OCI-LY1 (cell line): ENCODE results near the gene PTPN11.

Experiments
- EZH2 ChIP-seq: fragments of 200-600 bp; sonication (generic), shearing (Covaris generic); IDR thresholded peaks from 2 replicates; pipeline ENCODE4 v1.8.0; 2017; ENCODE audit warnings: borderline replicate concordance, mixed run types, mild to moderate bottlenecking, antibody characterized with exemption, low read length, moderate library complexity, mixed read lengths
- TF ChIP-seq, protein P1 (sequence below): fragments of 200-600 bp; sonication (generic), shearing (Covaris generic); IDR thresholded peaks from 2 replicates; pipeline ENCODE4 v1.5.1; 2017; ENCODE audit warnings: mild to moderate bottlenecking, antibody characterized with exemption, low read length, moderate library complexity, mixed read lengths

DNA sequence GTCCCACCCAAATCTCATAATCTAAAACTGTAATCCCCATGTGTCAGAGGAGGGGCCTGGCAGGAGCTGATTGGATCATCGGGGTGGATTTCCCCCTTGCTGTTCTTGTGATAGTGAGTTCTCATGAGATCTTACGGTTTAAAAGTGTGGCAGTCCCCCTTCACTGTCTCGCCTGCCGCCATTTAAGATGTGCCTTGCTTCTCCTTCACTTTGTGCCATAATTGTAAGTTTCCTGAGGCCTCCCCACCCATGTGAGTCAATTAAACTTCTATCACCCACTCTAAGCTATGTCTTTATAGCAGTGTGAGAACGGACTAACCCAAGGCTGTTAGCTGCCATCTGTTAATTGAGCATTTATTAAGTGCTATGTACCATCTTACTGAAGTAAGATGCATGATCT is 105.1 kb downstream of the PTPN11 start:
- TF ChIP-seq, protein P1, sequence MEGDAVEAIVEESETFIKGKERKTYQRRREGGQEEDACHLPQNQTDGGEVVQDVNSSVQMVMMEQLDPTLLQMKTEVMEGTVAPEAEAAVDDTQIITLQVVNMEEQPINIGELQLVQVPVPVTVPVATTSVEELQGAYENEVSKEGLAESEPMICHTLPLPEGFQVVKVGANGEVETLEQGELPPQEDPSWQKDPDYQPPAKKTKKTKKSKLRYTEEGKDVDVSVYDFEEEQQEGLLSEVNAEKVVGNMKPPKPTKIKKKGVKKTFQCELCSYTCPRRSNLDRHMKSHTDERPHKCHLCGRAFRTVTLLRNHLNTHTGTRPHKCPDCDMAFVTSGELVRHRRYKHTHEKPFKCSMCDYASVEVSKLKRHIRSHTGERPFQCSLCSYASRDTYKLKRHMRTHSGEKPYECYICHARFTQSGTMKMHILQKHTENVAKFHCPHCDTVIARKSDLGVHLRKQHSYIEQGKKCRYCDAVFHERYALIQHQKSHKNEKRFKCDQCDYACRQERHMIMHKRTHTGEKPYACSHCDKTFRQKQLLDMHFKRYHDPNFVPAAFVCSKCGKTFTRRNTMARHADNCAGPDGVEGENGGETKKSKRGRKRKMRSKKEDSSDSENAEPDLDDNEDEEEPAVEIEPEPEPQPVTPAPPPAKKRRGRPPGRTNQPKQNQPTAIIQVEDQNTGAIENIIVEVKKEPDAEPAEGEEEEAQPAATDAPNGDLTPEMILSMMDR, result no peak
- no peak for TF ChIP-seq EZH2
